HL-60 (cell line): Measurements from ENCODE around the gene CAMKMT.

Experiments
- DNase-seq, 2 experiments: peaks; one replicate each; pipeline ENCODE4 v3.0.0-alpha.2; 2010 to 2020; ENCODE audit warnings: low read depth in 1 of 2, low spot score in 1 of 2
- H3K27ac ChIP-seq: fragments of 250-450 bp; sonication (Bioruptor Pico); replicated peaks from 2 replicates; pipeline ENCODE4 v1.5.1; 2020; ENCODE audit warnings: mild to moderate bottlenecking, moderate library complexity
- H3K27me3 ChIP-seq: fragments of 250-450 bp; sonication (Bioruptor Pico); 2 replicates; pipeline ENCODE4 v1.5.1; 2021; ENCODE audit warnings: mild to moderate bottlenecking, moderate library complexity; ENCODE audit not compliant: insufficient read depth, poor library complexity, severe bottlenecking
- H3K4me3 ChIP-seq: replicated peaks from 2 replicates; pipeline ENCODE4 v1.5.1; 2011; ENCODE audit warnings: mild to moderate bottlenecking, control low read depth, low read length; ENCODE audit not compliant: insufficient read depth
- CTCF ChIP-seq: IDR thresholded peaks from one replicate; pipeline ENCODE4 v1.5.1; 2011; ENCODE audit warnings: low read length, control low read depth, inconsistent platforms; ENCODE audit not compliant: insufficient read depth
- GABPA ChIP-seq: IDR thresholded peaks from 2 replicates; pipeline ENCODE4 v1.6.1; 2012; ENCODE audit warnings: low read depth
- POLR2AphosphoS5 ChIP-seq: IDR thresholded peaks from 2 replicates; pipeline ENCODE4 v1.6.1; 2012; ENCODE audit warnings: low read depth
- SPI1 ChIP-seq: IDR thresholded peaks from 2 replicates; pipeline ENCODE4 v1.6.1; 2012; ENCODE audit warnings: low read depth, mild to moderate bottlenecking, borderline replicate concordance
- TF ChIP-seq, protein P1 (sequence below): IDR thresholded peaks from 2 replicates; pipeline ENCODE4 v1.6.1; 2012; ENCODE audit warnings: low read depth; ENCODE audit not compliant: insufficient replicate concordance

Gene CAMKMT

DNA sequence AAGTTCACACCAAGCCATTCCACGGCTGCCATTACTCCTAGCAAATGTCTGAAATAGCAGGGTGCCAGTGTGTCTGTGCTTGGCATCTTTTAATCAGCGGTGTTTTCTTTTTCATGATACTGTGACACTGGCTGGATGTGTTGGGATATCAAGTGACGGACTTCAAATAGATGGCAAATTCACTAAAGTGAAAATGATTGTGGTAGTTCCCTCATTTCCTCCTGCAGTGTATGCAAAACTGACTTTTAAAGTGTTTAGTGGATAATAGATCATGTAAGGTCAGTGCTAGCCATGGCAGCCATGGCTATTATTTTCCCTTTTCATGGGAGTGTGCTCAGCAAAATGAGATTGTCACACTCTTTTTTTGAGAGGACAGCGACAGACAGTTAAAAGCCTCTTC lies 318.2 kb downstream of the CAMKMT start:
- TF ChIP-seq POLR2AphosphoS5 (no peak), SPI1 (no peak), CTCF (no peak), GABPA (no peak)
- TF ChIP-seq, protein P1, sequence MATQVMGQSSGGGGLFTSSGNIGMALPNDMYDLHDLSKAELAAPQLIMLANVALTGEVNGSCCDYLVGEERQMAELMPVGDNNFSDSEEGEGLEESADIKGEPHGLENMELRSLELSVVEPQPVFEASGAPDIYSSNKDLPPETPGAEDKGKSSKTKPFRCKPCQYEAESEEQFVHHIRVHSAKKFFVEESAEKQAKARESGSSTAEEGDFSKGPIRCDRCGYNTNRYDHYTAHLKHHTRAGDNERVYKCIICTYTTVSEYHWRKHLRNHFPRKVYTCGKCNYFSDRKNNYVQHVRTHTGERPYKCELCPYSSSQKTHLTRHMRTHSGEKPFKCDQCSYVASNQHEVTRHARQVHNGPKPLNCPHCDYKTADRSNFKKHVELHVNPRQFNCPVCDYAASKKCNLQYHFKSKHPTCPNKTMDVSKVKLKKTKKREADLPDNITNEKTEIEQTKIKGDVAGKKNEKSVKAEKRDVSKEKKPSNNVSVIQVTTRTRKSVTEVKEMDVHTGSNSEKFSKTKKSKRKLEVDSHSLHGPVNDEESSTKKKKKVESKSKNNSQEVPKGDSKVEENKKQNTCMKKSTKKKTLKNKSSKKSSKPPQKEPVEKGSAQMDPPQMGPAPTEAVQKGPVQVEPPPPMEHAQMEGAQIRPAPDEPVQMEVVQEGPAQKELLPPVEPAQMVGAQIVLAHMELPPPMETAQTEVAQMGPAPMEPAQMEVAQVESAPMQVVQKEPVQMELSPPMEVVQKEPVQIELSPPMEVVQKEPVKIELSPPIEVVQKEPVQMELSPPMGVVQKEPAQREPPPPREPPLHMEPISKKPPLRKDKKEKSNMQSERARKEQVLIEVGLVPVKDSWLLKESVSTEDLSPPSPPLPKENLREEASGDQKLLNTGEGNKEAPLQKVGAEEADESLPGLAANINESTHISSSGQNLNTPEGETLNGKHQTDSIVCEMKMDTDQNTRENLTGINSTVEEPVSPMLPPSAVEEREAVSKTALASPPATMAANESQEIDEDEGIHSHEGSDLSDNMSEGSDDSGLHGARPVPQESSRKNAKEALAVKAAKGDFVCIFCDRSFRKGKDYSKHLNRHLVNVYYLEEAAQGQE, result no peak
- no peaks in the 10 kb centered on the region for H3K27me3 ChIP-seq
- no peak overlapping the region for H3K4me3 ChIP-seq
- no peak overlapping the region for H3K27ac ChIP-seq
- DNase-seq, result no peak

DNA sequence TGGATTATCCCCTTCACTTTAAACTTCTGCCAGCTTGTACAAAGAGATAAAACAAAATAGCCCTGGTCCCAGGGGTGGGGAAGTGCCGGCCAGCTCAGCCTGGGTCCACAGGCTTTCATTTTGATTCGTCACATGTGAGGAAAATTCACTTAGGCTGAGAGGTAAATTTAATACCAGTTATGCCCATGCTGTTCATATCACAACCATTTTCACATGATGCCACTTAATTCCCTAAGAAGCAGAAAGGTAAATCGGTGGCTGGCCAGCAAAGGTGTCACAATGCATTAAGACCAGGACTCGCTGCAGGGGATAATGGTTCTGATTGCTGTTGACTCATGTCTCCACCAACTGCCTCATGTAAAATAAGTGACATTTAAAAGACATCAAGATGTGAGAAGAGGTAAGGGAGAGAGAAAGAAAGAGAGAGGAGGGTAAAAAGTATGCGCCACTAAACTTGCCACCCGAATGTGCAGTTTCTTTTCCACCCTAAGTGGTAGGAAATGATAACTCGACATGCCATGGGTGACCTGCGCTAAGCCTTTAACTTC lies 318.8 kb downstream of the CAMKMT start:
- no peak for TF ChIP-seq SPI1
- TF ChIP-seq POLR2AphosphoS5, result no peak
- TF ChIP-seq CTCF, result no peak
- no peak for TF ChIP-seq GABPA
- TF ChIP-seq, protein P1, result no peak
- Histone ChIP-seq H3K27me3 (no peaks in the 10 kb centered on the region), H3K4me3 (no peak overlapping the region), H3K27ac (no peak overlapping the region)
- no peak for DNase-seq

DNA sequence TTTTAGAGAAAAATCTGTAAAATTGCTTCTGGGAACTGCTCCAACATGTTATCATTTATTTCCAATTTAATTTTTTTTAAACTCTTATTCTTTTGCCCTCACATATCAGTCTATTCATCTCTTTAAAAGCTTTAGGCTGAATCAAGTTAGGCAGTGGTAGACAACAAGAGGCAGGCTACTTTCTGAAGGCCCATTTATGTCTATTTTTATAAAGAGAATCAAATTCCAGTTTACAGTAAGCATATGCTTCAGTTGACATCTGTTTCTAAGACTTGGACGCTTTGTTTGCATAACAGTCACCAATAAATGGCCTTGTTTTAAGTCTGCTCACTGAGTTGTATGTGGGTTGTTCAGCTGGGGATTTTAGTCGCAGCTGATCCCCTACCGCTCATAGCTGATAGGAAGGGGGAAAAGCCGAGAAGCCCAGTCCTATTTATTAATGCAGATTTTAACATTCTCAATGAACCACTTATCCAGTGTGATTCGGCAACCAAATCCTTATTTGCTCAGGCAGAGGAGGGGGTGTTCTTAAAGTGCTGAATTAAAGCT lies 319.3 kb downstream of the CAMKMT start:
- no peak overlapping the region for H3K27ac ChIP-seq
- no peak for DNase-seq
- no peaks in the 10 kb centered on the region for H3K27me3 ChIP-seq
- no peak overlapping the region for H3K4me3 ChIP-seq
- TF ChIP-seq POLR2AphosphoS5 (no peak), CTCF (no peak), SPI1 (no peak), GABPA (no peak)
- TF ChIP-seq, protein P1, result no peak
